Stimulated activated CD8-positive, alpha-beta memory T cell treated with anti-CD3 and anti-CD28 coated beads, Interleukin-4, amount 100 ng/mL, for 48 hours (primary cell): Measurements from ENCODE around the gene NCSTN.
"Not testable (repeated sequence)": the region's sequence is repeated elsewhere in the genome, so short reads cannot be mapped to it uniquely, and the experiment has no call there.

Source experiments
- DNase-seq: peaks from one replicate; pipeline ENCODE4 v3.0.0-alpha.2; 2020

The NCSTN gene

GRCh38 chr1:160374306-160375110 lies 31.3 kb downstream of the NCSTN start:
- DNase-seq: peak; percentile 18

DNA sequence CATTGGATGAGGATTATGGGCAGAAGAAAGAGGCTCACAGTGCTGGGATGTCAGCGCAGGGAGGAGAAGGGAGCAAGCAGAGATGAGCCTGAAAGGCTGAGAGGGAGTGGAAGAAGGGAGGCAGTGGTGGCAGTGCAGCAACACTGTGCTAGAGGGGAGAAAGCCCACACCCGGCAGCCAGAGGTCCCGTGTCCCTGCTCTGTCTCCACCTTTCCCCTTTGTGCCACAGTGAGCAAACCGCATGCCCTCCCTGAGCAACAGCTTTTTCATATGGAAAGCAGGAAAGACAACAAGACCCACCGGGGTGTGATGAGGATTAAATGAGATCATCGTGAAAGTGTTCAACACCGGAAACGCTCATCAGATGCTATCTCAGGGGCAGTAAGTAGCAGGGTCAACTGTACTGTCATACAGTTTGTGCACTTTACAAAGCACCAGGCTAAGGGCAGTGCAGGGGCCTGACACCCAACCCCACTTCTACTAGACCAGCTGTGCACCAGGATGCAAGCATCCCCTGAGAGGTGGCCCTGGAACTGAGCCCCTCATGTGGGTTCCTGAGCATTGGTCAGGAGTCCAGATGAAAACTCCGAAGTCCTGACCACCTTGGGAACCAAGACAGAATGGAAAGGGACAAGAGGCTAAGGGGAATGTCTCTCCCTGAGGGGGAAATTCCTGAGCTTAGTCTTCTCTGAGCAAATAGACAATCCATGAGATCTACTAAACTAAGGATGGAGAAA lies 32.8 kb downstream of the NCSTN start:
- DNase-seq: peak; percentile 41

- peak; percentile 32 for DNase-seq
Measured at GRCh38 chr1:160376525-160377131, 33.4 kb downstream of the NCSTN start.

DNA sequence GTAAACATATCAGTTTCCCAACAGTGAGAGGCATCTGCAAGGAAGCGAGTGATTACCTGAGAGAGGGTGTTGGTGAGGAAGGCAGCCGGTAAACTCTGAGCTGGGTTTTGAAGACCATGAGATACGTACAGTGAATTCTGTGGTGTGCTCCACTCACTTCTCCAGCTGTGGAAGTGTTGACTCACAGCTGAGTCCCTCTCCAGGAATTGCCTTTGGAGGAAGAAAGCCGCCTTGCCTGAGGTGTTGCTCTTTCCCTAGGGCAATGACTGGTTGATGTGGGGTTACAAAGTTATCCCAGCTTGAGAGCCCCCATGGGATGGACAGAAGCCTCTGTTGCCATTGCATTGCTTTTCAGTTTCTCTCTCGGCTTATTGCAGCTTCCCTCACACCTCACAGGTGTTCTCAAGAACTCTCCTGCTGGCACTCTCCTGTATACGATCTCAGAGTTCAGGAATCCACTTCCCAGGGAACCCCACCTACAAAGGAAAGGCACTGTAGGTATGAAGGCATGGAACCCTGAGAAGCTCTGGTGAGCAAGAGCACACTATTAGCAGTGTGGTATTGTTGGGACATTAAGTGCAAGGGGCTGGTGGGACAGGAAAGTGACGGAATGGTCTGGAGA lies 34.5 kb downstream of the NCSTN start:
- DNase-seq: peak; percentile 16

DNA sequence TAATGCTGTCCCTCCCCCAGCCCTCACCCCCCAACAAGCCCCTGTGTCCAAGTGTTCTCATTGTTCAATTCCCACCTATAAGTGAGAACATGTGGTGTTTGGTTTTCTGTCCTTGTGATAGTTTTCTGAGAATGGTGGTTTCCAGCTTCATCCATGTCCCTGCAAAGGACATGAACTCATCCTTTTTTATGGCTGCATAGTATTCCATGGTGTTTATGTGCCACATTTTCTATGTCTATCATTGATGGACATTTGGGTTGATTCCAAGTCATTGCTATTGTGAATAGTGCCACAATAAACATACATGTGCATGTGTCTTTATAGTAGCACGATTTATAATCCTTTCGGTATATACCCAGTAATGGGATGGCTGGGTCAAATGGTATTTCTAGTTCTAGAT lies 41.6 kb downstream of the NCSTN start:
- DNase-seq: not testable (repeated sequence)

DNA sequence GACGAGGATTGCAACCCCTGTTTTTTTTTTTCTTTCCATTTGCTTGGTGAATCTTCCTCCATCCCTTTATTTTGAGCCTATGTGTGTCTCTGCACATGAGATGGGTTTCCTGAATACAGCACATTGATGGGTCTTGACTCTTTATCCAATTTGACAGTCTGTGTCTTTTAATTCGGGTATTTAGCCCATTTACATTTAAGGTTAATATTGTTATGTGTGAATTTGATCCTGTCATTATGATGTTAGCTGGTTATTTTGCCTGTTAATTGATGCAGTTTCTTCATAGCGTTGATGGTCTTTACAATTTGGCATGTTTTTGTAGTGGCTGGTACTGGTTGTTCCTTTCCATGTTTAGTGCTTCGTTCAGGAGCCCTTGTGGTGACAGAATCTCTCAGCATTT lies 45.2 kb downstream of the NCSTN start:
- not testable (repeated sequence) for DNase-seq

- DNase-seq: no peak
Measured at GRCh38 chr1:160394673-160395072, 51.5 kb downstream of the NCSTN start.

- DNase-seq: peak; percentile 10
Measured at GRCh38 chr1:160397651-160398050, 54.5 kb downstream of the NCSTN start.

DNA sequence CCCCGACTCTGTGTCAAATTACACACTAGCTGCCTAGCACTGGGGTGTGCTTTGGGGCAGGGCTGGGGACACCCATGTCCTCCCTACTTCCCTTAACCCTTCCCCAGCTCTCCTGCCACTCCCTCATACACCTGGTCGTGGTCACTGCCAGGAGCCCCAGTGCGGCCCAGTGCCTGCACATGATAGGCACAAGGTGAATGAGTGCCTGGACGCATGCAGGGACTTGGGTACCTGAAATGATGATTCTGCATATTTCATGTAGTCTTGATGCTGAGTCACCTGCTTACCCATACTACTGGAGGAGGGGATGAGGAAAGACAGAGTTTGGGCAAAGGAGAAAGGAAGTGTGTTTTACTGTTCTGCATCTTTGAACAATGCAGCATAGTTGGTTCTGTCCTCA lies 55.6 kb downstream of the NCSTN start:
- DNase-seq: peak; percentile 11

DNA sequence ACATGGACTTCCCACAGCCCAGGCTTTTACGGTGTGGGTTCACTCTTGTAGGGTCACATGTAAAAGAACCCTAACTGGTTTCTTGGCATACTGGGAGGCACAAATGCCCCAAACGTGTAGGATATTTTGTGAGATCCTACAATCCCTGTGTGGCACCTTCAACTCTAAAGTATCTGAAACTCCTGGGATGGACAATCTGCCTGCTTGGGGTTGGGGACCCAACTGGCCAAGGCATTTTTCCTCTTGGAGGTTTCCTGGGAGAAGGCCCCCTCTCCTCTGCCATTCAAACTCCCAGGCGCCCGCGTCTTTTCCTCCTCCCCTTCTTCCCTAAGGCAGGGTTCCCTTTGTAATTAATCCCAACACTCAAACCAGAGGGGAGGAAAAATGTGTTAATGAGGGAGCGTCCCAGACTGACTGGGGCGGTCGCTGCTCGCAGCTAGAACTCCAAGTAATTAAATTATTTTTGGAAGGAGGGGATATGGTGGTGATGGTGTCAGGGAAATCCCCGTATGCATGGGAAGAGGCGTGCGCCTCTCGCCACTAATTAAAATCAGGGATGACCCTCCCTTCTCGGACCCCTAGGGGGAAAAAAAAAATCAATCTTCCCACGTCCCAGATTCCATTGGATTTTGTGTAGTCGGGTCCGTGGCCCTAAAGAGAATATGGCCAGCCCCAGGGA lies 56.5 kb downstream of the NCSTN start:
- no peak for DNase-seq

GRCh38 chr1:160400223-160400645 lies 57.1 kb downstream of the NCSTN start, which contains the start of gene VANGL2:
VANGL2 (plus strand) TSS chr1:160400564; CDS start chr1:160415838, 15,274 bp downstream.
- peak; percentile 73 for DNase-seq

DNA sequence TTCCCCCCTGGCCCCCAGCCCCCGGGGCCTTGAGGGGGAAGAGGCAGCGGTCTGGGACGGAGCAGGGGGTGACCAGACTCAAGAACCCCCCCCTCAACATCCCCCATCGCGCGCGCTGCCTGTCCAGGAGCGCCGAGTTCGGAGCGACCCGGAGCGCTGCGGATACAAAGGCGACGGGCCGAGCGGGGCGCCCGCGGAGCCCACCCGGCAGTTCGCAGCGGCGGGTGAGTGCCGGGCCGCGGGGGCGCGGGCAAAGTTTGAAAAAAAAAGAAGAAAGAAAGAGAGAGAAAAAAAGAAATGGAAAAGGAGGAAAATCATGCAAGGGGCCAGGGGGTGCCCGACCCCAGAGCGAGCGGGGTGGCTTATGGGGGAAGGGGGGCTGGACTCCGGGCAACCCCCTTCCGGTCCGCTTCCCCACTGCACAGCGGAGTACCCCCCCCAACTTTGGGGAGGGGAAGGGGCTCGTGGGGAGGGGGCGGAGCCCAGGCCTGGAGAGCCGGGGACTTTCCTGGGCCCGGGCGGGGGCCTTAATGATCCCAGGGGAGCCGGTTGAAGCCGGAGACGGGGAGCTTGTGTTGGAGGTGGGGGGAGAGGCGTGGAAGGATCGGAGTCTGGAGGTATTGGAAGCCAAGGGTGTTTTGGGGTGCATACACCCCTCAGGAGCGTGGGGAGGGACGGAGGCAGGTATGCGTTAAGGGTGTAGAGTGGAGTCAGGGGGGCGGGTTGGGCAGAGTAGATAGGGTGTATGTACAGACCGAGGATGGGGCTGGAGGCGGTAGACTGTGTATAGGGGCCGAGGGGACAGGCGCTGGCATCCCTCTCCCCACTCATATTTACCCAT lies 57.7 kb downstream of the NCSTN start:
- peak; percentile 30 for DNase-seq

- DNase-seq: peak; percentile 14
Measured at GRCh38 chr1:160401487-160401805, 58.3 kb downstream of the NCSTN start.

DNA sequence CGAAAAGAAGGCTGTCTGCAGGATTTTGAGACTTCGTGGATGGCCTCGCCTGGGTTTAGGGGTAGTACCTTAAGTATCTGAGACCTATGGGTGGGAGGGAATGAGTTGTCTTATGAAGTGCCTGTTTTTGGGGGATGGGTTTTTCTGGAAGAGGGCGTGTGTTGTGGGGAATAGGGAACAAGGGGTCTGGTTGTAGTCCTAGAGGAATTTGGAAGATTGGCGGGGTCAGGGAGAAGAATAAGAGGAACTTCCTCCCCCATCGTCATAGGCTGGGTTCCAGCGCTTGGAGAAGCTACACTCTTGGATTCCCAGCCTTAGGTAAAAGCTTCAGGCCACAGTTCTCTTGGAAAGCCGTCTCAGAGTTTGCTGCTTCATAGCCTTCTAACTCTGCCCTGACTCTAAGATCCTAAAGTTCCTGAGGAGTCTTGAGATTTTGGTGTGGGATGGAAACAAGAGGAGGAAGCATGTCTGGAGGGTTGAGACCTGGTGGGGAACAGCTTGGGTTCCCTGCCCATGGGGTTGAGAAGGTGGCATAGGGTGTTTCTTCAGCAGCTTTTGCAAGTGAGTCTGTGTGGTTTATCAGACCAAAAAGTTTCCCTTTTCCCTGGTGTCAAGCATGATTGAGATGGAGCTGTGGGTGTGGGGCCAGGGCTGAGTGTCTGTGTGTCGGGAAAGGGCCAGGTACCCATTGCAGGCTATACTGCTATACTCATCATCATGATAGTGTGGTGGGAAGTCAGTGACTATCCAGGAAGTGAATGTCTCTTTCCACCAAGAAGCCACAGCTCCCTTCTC lies 59.0 kb downstream of the NCSTN start:
- peak; percentile 19 for DNase-seq

DNA sequence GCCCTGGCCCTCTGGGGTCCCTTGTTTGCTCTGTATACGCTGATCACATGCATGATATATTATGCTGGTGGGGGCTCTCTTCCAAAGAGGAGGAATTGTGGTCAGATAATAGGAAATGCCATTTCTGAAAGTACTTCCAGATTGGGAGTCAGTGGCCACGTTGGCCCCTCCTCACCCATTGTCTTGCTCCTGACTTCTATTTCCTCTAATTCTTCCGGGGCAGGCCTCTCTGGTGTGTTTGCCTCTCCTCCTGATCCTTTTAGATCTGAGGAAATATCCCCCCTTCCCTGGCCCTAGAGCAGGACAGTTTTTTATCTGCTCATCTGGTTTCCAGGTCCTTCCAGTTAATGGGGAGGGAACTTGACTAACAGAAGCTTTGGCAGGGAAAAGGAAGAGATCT lies 60.1 kb downstream of the NCSTN start:
- DNase-seq: peak; percentile 10

- DNase-seq: peak; percentile 17
Measured at GRCh38 chr1:160404094-160404493, 60.9 kb downstream of the NCSTN start.

- peak; percentile 4 for DNase-seq
Measured at GRCh38 chr1:160405331-160405877, 62.2 kb downstream of the NCSTN start.

GRCh38 chr1:160406131-160406968 lies 63.2 kb downstream of the NCSTN start:
- DNase-seq: peak; percentile 16
